ENCODE measurements around the gene AKR1A1. TPM values are rescaled to one million over a fixed set of nuclear protein-coding genes. Genes with fewer than 3 reads are reported as not detected.

AKR1A1 gene
- polyA plus RNA-seq, 3 donors: 219 to 245 (median 219) TPM

- DNase-seq: no peak
- H3K9me3 ChIP-seq (replicated peaks in 1 of 2; ENCODE audit: control insufficient read depth in 1 of 2, insufficient read depth in 1 of 2, low read length in 2 of 2): no peaks in the 10 kb centered on the region
- no peaks in the 10 kb centered on the region for H3K4me1 Mint-ChIP-seq
- peak overlapping the region in 1 of 7 donors; percentile 60 for H3K27ac Mint-ChIP-seq
- TF ChIP-seq, protein P1, sequence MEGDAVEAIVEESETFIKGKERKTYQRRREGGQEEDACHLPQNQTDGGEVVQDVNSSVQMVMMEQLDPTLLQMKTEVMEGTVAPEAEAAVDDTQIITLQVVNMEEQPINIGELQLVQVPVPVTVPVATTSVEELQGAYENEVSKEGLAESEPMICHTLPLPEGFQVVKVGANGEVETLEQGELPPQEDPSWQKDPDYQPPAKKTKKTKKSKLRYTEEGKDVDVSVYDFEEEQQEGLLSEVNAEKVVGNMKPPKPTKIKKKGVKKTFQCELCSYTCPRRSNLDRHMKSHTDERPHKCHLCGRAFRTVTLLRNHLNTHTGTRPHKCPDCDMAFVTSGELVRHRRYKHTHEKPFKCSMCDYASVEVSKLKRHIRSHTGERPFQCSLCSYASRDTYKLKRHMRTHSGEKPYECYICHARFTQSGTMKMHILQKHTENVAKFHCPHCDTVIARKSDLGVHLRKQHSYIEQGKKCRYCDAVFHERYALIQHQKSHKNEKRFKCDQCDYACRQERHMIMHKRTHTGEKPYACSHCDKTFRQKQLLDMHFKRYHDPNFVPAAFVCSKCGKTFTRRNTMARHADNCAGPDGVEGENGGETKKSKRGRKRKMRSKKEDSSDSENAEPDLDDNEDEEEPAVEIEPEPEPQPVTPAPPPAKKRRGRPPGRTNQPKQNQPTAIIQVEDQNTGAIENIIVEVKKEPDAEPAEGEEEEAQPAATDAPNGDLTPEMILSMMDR (IDR thresholded peaks at IDR 0.05): no peak
- H4K20me1 ChIP-seq (ENCODE audit: insufficient read depth, low read length): peaks cover 8% of the 10 kb centered on the region
- no peaks in the 10 kb centered on the region for H3K27me3 Mint-ChIP-seq (ENCODE audit: low read depth in 3 of 3)
- peak overlapping the region in 1 of 2 donors; percentile 14 for H3K27ac ChIP-seq (ENCODE audit: low read depth in 1 of 2, low read length in 2 of 2)
- no peaks in the 10 kb centered on the region for H3K27me3 ChIP-seq (ENCODE audit: control insufficient read depth in 2 of 2, insufficient read depth in 2 of 2, low read length in 2 of 2)
- intact Hi-C loops (cut with micrococcal nuclease): no loop called here
- H3K4me3 Mint-ChIP-seq: no peak overlapping the region
- no peak overlapping the region for H3K4me3 ChIP-seq (replicated peaks in 1 of 3; ENCODE audit: low read depth in 2 of 3, low read length in 3 of 3)
- H3K4me1 ChIP-seq (ENCODE audit: control insufficient read depth in 1 of 2, insufficient read depth in 2 of 2, low read length in 2 of 2): no peaks in the 10 kb centered on the region
- H3K79me2 ChIP-seq (ENCODE audit: insufficient read depth, low read length): no peaks in the 10 kb centered on the region
- H3K9me3 Mint-ChIP-seq: no peaks in the 10 kb centered on the region
- peaks cover 47 to 57% of the 10 kb centered on the region in 2 donors for H3K36me3 ChIP-seq (replicated peaks in 1 of 2; ENCODE audit: control insufficient read depth in 1 of 2, insufficient read depth in 2 of 2, low read length in 2 of 2)
- no peak overlapping the region for H3K9ac ChIP-seq (ENCODE audit: insufficient read depth, low read length, poor library complexity, severe bottlenecking)
- no peak overlapping the region for H3K4me2 ChIP-seq (replicated peaks; ENCODE audit: extremely low read depth, low read length, poor library complexity, severe bottlenecking)
- 93% methylated on average over 4 of the region's 4 CpGs for WGBS (ENCODE audit: insufficient coverage)
- peaks cover 45 to 49% of the 10 kb centered on the region in 2 donors for H3K36me3 Mint-ChIP-seq
- no peak overlapping the region for H2AFZ ChIP-seq (ENCODE audit: insufficient read depth, low read depth, low read length, poor library complexity, severe bottlenecking)
Measured at GRCh38 chr1:45507893-45508292, 42.7 kb upstream of the AKR1A1 start.

DNA sequence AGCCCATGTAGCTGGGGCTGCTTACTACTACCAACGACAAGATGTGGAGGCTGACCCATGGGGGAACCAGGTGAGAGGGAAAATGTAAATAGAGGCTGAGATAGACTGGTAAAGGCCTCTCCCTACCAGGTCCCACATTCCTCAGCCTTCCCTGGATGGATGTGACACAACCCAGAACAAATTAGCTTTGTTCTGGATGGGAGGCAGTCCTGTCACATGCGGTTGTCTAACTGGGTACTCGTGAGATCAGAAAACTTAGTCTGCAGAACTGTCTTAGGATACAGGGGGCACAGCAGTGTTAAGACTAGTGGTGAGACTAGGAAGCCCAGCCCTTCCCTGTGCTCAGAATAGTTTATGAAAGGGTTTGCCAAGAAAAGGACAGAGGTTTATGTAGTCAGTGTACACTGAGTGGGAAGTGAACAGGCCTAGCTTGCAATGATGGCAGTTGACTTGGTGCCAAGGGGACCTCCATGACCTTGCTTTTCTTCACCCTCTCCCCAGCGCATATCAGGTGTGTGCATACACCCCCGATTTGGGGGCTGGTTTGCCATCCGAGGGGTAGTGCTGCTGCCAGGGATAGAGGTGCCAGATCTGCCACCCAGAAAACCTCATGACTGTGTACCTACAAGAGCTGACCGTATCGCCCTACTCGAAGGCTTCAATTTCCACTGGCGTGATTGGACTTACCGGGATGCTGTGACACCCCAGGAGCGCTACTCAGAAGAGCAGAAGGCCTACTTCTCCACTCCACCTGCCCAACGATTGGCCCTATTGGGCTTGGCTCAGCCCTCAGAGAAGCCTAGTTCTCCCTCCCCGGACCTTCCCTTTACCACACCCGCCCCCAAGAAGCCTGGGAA lies 42.1 kb upstream of the AKR1A1 start:
- Histone ChIP-seq H3K4me1 (ENCODE audit: control insufficient read depth in 1 of 2, insufficient read depth in 2 of 2, low read length in 2 of 2) (no peaks in the 10 kb centered on the region), H3K4me3 (replicated peaks in 1 of 3; ENCODE audit: low read depth in 2 of 3, low read length in 3 of 3) (no peak overlapping the region), H3K79me2 (ENCODE audit: insufficient read depth, low read length) (no peaks in the 10 kb centered on the region), H3K27ac (ENCODE audit: low read depth in 1 of 2, low read length in 2 of 2) (peak overlapping the region in 1 of 2 donors; percentile 14), H2AFZ (ENCODE audit: insufficient read depth, low read depth, low read length, poor library complexity, severe bottlenecking) (no peak overlapping the region), H3K36me3 (replicated peaks in 1 of 2; ENCODE audit: control insufficient read depth in 1 of 2, insufficient read depth in 2 of 2, low read length in 2 of 2) (peaks cover 52 to 63% of the 10 kb centered on the region in 2 donors), H4K20me1 (ENCODE audit: insufficient read depth, low read length) (peaks cover 10% of the 10 kb centered on the region), H3K27me3 (ENCODE audit: control insufficient read depth in 2 of 2, insufficient read depth in 2 of 2, low read length in 2 of 2) (no peaks in the 10 kb centered on the region), H3K9ac (ENCODE audit: insufficient read depth, low read length, poor library complexity, severe bottlenecking) (no peak overlapping the region), H3K9me3 (replicated peaks in 1 of 2; ENCODE audit: control insufficient read depth in 1 of 2, insufficient read depth in 1 of 2, low read length in 2 of 2) (no peaks in the 10 kb centered on the region), H3K4me2 (replicated peaks; ENCODE audit: extremely low read depth, low read length, poor library complexity, severe bottlenecking) (no peak overlapping the region)
- Mint-ChIP-seq H3K4me1 (no peaks in the 10 kb centered on the region), H3K27ac (peak overlapping the region in 3 of 7 donors; percentile 30 to 58 (median 32)), H3K4me3 (no peak overlapping the region), H3K36me3 (peaks cover 49 to 54% of the 10 kb centered on the region in 2 donors), H3K9me3 (no peaks in the 10 kb centered on the region), H3K27me3 (ENCODE audit: low read depth in 3 of 3) (no peaks in the 10 kb centered on the region)
- TF ChIP-seq, protein P1 (IDR thresholded peaks at IDR 0.05): no peak
- no peak for DNase-seq
- 85% methylated on average over 12 of the region's 15 CpGs for WGBS (ENCODE audit: insufficient coverage)
- intact Hi-C loops (cut with micrococcal nuclease): no loop called here
